Measurements from ENCODE around the gene KLHL26.

- TF ChIP-seq, protein P1, sequence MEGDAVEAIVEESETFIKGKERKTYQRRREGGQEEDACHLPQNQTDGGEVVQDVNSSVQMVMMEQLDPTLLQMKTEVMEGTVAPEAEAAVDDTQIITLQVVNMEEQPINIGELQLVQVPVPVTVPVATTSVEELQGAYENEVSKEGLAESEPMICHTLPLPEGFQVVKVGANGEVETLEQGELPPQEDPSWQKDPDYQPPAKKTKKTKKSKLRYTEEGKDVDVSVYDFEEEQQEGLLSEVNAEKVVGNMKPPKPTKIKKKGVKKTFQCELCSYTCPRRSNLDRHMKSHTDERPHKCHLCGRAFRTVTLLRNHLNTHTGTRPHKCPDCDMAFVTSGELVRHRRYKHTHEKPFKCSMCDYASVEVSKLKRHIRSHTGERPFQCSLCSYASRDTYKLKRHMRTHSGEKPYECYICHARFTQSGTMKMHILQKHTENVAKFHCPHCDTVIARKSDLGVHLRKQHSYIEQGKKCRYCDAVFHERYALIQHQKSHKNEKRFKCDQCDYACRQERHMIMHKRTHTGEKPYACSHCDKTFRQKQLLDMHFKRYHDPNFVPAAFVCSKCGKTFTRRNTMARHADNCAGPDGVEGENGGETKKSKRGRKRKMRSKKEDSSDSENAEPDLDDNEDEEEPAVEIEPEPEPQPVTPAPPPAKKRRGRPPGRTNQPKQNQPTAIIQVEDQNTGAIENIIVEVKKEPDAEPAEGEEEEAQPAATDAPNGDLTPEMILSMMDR (conservative IDR thresholded peaks at IDR 0.05 in 1 of 2, IDR thresholded peaks at IDR 0.05 in 1 of 2; ENCODE audit: extremely low read depth in 1 of 2, insufficient read depth in 1 of 2, low read depth in 1 of 2, low read length in 2 of 2), result no peak
- no peak for TF ChIP-seq EZH2 (IDR thresholded peaks at IDR 0.05; ENCODE audit: borderline replicate concordance, low read length)
Measured at GRCh38 chr19:18646535-18647370, 9.9 kb downstream of the KLHL26 start.

All from mammary epithelial cell (primary cell).